Stimulated activated CD4-positive, alpha-beta T cell treated with anti-CD3 and anti-CD28 coated beads, Interleukin-1b, Interleukin-23, amount 100 ng/mL, for 24 hours (primary cell): ENCODE measurements around the gene FADS2.

Source experiments
- DNase-seq, 4 experiments: peaks; one replicate each; pipeline ENCODE4 v3.0.0-alpha.2; 2020; ENCODE audit warnings: low read depth in 4 of 4, low spot score in 1 of 4

FADS2 gene

DNA sequence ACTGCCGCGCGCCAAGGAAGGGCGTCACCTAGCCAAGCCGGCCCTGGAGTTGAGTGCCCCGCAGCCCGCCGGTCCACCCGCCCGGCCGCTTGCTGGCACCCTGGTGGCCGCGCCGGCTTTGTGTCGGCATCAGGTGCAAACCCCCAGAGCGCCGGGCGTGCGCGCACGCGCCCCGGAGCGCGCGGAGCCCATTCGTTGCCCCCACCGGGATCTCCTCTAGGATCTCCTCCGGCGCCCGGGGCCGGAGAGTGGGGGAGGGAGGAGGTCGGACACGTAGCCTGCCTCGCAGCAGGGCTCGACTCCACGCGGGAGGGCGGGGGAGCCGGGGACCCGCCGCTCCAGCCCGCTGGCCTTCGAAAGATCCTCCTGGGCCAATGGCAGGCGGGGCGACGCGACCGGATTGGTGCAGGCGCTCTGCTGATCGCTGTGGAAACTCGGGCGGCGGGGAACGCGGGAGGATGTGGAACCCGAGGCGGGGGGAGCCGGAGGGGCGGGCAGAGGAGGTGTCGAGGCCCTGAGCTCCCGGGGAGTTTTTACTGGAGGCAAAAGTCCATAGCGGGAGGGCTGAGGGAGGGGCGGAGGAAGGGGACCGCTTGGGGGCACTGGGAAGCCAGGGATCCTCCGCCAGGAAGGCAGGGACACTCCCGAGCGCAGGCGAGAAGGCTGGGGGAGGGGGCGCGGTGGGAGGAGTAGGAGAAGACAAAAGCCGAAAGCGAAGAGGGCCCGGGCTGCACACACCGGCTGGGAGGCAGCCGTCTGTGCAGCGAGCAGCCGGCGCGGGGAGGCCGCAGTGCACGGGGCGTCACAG lies at the start of gene FADS2:
Gene FADS2 (plus strand): TSS at position 730 of the 808 bp plus-strand sequence. CDS start 91 bp downstream, outside the sequence.
- peak in 1 of 4 experiments; percentile 77 for DNase-seq

DNA sequence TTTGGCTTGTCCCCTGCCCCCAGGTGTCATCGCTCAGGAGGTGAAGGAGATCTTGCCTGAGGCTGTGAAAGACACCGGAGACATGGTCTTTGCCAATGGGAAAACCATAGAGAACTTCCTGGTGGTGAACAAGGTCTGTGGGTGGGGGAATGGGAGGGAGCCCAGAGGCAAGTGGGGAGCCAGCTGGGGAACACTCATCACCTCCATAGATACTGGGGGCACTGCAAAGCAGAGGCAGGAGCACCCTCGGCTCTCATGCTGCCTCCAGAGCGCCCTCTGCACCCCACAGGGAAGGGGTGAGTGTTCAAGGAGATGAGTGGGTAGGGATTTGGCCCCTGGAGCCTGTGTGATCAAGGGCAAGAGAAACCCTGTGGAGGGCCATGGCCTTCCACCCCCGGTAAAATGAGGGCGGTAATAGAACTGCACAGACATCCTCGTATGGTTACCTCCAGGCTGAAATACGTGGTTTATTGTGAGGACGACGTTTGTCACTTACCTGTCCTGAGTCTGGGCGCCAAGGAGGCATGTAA lies 49.7 kb upstream of the FADS2 start:
- DNase-seq = no peak

DNA sequence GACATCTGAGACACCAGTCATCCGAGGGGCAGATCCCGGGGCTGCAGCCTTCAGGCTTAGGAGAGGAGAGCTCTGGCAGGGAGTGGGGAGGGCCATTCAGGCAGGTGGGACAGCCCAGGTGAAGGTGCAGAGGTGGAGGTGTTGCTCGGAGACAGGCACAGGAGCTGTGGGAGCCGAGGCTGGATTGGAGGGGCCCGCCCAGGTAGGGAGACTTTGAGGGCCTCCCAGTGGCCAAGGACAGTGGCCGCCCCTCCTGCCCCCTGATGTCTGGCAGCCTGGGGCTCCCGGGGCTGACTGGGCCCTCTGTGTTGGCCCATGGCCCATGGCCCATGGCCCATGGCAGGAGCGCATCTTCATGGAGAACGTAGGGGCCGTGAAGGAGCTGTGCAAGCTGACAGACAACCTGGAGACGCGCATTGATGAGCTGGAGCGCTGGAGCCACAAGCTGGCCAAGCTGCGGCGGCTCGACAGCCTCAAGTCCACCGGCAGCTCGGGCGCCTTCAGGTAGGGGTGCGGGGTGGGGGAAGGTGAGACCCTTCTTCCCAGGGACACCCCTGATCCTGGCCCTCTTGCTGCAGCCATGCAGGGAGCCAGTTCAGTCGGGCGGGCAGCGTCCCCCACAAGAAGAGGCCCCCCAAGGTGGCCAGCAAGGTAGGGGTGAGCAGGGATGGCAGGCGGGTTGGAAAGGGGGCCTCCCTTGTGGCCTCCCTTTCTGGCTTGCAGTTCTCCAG lies 49.0 kb upstream of the FADS2 start:
- no peak for DNase-seq

DNA sequence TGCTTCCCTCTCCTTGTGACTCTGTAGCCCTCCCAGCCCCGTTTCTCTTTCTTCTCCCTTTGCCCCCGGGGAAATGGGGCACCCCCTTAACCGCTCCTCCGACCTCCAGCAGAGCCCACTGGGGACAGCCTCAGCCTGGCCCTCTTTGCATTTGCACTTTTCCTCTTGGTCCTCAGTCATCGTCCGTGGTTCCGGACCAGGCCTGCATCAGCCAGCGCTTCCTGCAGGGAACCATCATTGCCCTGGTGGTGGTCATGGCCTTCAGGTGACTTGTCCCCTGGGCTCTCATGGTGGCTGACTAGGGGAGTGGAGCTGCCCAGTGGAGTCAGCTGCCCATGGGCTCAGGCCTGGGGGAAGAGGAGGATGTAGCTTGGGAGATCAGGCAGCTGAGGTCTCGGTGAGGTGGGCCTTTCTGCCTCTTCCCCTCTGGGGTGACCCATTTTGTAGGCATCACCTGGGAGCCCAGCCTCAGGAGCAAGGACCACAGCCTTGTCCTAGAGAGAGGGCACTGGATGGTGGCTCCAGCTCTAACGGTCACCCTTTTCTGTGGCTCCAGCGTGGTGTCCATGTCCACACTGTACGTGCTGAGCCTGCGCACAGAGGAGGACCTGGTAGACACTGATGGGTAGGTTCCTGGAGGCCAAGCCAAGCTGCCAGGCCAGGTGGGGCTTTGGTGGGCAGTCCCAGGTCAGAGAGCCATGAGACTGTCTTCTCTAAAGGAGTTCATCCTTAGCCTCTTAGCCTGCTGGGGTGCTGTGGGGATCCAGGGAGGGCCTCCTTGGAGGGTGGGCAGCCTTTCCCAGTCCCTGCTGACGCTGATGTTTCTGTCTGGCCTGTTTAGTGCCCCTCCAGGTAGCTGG lies 48.2 kb upstream of the FADS2 start:
- DNase-seq = no peak

DNA sequence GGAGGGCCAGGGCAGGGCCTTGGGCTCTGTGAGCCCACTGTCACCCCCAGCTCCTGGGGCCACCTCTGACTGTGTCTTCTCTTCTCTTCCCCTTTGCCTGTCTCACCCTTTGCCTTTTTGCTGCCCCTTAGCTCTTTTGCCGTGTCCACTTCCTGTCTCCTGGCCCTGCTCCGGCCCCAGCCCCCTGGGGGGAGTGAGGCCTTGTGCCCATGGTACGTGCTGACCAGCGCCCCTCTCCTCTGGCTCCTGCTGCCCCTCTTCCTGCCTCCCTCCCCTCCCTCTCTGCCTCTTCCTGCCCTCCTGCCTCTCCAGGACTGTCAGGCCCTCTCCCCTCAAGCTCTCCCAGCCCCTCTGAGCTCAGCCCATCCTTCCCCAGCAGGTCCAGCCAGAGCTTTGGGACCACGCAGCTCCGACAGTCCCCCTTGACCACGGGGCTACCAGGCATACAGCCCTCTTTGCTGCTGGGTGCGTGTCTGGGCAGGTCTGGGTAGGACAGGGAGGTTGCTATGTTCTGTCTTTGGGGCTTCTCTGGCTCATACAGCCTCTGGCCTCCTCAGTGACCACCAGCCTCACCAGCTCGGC lies 47.4 kb upstream of the FADS2 start:
- DNase-seq = no peak

DNA sequence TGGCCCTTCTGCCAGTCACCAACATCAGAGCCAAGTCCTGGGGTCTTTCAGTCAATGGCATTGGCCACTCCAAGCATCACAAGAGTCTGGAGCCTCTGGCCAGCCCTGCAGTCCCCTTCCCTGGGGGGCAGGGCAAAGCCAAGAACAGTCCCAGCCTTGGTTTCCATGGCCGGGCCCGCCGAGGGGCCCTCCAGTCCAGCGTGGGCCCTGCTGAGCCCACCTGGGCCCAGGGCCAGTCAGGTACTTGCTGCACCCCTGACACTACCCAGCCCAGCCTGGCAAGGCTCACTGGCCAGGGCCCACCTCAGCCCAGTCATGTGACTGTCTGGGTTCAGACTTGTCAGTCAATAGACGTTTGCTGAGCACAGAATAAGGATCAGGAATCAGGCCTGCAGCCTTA lies 46.5 kb upstream of the FADS2 start:
- DNase-seq = no peak

DNA sequence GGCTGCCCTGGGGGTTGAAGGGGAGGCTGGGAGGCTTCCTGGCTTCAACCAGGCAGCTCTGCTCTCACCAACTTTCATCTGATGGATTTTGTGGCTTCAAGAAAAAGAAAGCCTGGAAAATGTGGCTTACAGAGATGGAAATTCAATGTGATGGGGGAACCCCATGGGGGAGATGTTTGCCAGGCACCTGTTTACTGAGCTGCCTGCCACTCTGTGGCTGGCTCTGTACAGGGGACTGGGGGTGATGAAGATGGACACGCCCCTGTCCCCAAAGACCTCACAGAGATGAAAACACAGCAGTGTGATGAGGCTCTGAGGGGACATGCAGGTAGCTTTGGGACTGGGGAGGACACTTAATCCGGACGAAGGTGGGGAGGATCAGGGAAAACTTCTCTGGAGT lies 45.8 kb upstream of the FADS2 start:
- DNase-seq = no peak

DNA sequence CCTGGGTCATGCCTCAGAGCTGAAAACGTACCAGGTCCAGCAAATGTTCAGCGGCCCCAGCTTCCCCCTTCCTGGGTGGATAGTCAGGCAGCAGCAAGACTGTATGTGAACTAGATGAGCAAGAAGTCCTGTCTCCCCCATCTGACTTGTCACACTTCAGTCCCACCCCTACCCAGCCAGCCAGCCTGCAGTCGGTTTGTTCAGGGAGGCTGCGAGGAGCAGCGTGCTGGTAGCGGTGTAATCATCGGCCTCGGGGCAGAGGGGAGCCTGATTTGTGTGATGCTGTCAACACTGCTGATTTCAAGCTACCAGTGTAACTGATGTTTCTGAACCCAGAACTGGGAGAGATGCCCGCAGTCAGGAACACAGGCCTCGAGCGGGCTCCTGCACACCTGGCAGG lies 45.3 kb upstream of the FADS2 start:
- no peak for DNase-seq

DNA sequence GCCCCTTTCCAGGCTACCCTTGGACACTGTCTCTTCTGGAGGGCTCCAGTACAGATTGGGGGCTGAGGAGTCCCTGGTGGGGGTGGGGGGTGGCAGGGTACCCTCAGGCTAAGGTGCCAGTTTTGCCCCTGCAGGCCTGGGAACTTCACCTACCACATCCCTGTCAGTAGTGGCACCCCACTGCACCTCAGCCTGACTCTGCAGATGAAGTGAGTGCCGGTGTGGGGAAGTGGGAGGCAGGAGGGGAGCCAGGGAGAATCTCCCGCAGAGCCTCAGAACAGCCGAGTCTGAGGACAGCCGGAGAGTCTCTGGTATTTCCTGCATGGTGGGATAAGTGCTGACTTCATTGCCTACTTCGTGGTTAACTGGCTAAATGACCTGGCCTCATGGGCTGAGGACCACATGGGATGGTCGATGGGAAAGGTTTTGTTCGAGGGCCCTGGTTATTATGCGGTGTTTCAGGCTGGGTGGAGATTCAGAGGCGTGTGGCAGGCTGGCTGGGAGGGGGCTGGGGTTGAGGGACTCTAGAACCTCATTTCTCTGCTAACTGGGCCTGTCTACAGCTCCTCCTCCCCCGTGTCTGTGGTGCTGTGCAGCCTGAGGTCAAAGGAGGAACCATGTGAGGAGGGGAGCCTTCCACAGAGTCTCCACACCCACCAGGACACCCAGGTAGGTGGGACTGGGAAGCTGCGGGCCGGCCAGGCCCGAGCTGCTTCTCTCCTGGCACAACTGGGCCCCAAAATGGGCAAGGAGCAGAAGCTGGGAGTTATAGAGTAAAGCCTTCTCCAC lies 44.2 kb upstream of the FADS2 start:
- no peak for DNase-seq

DNA sequence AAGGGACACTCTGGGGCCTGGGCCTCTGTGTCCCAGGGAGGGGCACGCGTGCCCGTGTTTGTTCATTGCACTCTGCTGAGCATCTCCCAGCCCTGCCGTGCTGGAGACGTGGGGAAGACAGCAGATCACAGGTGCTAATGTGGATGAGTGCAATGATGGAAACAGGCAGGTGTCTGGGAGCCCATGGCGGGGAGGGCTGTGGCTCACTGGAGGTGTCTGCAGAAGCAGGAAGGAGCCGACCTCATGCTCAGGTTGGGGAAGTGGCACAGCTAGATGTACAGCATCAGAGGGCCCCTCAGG lies 43.6 kb upstream of the FADS2 start:
- DNase-seq = no peak

DNA sequence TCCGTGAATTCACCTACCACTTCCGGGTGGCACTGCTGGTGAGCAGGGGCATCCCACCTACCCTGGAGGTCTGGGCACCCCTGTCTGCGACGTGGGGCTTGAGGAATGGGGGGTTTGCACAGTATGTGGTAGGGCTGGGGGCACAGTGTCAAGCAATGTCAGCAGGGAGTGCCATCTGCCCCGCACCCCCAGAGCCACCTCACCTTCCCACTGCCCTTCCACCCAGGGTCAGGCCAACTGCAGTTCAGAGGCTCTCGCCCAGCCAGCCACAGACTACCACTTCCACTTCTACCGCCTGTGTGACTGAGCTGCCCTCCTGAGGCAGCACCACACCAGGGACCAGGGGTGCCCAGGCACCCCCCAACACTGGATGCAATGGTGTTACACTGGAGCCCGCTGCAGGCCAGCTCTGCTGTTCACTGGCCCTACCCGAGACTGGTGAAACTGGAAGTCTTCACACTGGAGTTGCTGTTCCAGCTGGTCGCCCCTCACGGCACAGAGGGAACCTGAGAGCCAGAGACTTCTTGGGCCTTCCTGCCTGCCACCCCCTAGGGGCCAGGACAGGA lies 42.2 kb upstream of the FADS2 start:
- DNase-seq = no peak

DNA sequence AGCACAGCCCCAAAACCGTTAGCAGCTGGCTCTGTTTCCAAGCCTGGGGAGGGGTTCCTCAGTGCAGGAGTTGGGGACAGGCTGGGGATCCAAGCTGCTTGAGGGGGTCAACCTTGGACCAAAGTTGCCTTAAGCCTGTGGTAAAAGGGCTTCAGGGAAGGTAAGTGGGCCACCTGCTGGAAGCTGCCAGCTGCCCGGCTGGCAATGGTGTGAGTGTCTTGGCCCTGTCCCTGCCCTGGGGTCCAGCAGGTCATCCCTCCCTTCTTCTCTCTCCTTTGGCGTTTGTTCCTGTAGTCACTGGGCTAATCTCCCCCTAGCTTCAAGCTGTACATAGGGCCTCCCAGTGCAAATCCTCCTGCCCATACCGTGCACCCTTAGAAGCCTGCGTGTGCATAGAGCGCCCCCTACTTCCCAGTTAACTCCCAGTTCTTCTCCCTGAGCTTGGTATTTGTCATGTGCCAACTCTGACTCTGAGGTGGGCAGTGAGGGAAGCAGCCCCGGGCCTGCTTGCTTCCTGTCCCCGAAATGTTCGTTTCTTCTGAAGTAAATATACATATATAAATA lies 40.1 kb upstream of the FADS2 start:
- DNase-seq = no peak

DNA sequence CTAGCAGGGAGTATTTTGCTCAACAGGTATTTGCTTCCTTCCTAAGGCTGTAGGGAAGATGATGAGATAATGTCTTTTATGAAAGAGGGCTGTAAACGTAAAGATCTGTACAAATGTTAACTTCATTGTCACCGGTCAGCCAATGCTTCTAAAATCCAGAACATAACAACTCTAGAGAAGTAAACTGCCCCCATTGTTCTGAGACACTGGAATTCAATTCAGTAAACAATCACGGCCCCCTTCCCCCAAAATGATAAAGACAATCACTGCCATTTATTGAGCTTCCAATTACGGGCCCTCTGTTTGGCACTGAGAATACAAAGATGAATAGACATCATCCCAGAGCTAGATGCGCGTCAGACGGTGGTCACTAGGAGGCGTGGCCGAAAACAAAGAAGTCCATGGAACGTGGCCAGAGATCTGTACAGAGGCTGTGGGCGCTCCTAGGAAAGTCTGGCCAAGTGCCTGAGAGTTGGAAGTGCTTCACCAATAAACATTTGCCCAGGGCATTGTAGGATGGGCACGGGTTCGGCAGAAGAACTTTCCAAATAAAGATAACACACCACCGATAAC lies 36.3 kb upstream of the FADS2 start:
- DNase-seq = peak in 1 of 4 experiments; percentile 27

DNA sequence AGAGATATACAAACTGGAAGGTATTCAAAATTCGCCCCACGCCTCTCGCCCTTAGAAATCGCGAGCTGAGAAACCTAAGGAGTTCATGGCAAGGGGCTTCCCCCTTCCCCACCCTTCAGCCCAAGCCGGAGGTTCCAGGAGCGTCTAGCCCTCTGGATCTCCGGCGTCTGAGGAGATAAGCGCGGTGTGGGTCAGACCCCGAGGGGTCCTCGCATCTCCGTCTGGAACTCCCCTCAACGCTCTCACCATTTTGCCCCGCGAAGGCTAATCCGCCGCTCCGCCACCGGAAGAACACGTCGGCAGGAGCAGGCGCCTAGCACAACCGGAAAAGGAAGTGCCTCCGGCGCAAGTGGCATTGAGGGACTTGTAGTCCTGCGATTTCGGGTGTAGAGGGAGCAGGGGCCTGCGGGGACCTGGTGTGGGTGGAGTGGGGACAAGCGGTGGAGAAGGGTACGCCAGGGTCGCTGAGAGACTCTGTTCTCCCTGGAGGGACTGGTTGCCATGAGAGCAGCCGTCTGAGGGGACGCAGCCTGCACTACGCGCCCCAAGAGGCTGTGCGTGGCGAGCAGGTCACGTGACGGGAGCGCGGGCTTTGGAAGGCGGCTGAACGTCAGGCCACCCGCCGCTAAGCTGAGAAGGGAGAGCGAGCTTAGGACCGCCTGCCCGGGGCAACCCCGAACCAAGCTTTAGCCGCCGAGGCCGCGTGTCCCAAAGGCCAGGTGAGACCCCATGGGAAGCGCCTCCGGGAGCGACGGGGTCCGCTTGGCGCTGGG lies 35.6 kb upstream of the FADS2 start, which contains the start of the genes FEN1 and TMEM258:
Gene FEN1 (plus strand): TSS at position 602 of the 773 bp plus-strand sequence. CDS start 2,451 bp downstream, outside the sequence.
Gene TMEM258 (minus strand): TSS at position 290 of the 773 bp plus-strand sequence. CDS start 41 bp downstream, at position 249.
- DNase-seq = peak; percentile 71 to 83 (median 78)

DNA sequence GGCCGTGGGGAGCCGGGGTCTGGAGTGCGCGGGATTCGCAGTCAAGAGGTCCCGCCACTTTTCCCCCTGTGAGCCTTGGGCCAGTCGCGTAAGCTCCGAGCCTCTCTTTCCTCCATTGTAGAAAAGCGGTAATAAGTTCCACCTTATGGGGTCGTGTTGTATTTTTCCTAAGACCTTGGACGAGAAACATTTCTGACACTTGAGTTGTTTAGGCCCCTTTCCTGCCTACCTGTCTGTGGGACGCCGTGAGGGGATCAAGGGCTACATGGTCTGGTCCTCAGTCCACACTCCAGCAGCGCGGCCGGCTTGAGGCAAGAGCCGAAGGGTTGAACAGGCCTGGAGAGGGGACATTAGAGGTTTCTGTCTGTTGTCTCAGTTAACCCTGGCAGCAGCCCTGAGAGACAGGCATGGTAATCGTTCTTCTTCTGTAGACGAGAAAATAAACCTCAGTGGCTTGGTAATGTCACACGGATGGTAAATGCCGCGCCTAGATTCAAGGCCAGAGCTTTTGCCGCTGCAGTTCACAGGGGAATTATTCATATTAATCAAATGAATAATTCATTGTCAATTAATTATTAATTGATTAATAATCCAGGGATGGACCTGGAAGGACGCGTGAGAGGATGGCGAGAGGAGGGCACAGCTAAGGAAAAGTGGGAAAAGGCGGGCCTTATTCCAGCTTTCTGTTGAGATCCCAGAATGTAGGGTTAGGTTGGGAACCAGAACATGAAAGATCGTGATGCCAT lies 34.8 kb upstream of the FADS2 start:
- no peak for DNase-seq

DNA sequence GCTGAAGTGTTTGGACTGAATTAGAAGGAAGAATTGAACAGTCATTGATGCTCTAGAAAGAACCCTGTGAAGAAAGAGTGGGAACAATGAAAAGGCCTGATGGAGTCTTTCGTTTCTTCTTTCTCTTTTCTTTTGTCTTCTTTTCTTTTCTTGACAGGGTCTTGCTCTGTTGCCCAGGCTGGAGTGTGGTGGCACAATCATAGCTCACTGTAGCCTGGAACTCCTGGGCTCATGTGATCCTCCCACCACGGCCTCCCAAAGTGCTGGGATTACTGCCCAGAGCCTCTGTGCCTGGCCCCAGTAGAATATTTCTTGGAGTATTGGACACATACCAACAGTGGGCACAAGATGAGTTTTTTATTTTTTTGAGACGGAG lies 34.3 kb upstream of the FADS2 start:
- DNase-seq = no peak

DNA sequence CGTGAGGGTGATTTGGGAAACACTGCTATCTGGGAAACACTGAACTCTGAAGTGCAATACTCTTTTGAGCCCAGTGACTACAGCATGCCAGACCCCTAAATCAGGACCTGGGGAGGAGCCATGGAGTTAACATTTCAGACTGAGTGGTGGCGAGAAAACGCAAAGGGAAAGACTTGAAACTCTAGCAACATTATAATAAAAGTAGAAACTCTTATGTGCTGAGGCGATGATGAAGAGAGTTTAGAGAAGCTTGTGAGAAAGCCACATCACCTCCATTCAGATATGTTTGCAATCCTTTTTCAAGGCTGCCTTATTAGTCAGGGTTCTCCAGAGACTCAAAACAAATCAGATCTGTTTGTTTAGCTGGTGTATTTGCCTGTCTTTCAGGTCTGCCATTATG lies 33.5 kb upstream of the FADS2 start:
- no peak for DNase-seq

DNA sequence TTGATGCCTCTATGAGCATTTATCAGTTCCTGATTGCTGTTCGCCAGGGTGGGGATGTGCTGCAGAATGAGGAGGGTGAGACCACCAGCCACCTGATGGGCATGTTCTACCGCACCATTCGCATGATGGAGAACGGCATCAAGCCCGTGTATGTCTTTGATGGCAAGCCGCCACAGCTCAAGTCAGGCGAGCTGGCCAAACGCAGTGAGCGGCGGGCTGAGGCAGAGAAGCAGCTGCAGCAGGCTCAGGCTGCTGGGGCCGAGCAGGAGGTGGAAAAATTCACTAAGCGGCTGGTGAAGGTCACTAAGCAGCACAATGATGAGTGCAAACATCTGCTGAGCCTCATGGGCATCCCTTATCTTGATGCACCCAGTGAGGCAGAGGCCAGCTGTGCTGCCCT lies 32.6 kb upstream of the FADS2 start:
- no peak for DNase-seq
